GM12864 (cell line): ENCODE data around the gene ATP8A2.

ENCODE experiments used
- DNase-seq: peaks from one replicate; pipeline ENCODE4 v3.0.0-alpha.2; 2011; ENCODE audit warnings: low read depth
- H3K4me3 ChIP-seq: 2 replicates; pipeline ENCODE4 v1.5.1; 2011; ENCODE audit warnings: mild to moderate bottlenecking, low read depth, low read length, control low read depth
- TF ChIP-seq, protein P1 (sequence below): IDR thresholded peaks from 2 replicates; pipeline ENCODE4 v1.5.1; 2011; ENCODE audit warnings: low read depth, mild to moderate bottlenecking, moderate library complexity, low read length, control low read depth, inconsistent platforms; ENCODE audit errors: missing control alignments

ATP8A2 gene

DNA sequence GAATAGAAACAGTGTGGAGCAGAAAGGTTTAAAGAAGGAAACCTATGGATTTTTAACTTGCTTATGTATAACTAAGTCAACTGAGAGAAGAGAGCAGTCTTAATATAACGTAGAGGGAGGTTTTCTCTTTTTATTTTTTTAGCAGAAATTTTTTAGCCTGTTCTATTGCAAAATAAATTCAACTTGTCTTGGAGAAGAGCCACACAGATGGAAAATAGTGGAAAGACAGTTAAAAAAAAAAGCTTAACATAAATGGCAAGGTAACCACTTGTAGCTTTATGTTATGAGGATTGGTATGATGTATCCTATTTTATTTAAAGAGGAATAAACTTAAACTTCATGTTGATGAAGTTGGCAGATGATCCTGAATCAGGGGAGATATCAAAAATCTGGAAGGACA lies 367.6 kb downstream of the ATP8A2 start:
- DNase-seq = no peak
- no peak overlapping the region for H3K4me3 ChIP-seq
- TF ChIP-seq, protein P1, sequence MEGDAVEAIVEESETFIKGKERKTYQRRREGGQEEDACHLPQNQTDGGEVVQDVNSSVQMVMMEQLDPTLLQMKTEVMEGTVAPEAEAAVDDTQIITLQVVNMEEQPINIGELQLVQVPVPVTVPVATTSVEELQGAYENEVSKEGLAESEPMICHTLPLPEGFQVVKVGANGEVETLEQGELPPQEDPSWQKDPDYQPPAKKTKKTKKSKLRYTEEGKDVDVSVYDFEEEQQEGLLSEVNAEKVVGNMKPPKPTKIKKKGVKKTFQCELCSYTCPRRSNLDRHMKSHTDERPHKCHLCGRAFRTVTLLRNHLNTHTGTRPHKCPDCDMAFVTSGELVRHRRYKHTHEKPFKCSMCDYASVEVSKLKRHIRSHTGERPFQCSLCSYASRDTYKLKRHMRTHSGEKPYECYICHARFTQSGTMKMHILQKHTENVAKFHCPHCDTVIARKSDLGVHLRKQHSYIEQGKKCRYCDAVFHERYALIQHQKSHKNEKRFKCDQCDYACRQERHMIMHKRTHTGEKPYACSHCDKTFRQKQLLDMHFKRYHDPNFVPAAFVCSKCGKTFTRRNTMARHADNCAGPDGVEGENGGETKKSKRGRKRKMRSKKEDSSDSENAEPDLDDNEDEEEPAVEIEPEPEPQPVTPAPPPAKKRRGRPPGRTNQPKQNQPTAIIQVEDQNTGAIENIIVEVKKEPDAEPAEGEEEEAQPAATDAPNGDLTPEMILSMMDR = no peak

DNA sequence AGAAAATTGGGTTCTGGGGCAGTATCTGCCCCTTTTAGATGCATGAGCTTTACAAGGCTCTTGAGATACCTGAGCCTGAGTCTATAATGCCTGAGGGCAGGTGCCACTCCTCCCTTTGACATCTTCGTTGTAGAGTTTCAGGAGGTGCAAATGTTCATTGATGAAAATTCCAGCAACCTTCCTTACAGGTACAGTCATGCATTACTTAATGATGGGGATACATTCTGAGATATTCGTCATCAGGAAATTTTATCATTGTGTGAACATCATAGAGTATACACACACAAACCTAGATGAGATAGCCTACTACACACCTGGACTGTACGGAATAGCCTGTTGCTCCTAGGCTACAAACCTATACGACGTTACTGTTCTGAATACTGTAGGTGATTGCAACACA lies 370.0 kb downstream of the ATP8A2 start:
- H3K4me3 ChIP-seq = no peak overlapping the region
- TF ChIP-seq, protein P1 = no peak
- DNase-seq = no peak

DNA sequence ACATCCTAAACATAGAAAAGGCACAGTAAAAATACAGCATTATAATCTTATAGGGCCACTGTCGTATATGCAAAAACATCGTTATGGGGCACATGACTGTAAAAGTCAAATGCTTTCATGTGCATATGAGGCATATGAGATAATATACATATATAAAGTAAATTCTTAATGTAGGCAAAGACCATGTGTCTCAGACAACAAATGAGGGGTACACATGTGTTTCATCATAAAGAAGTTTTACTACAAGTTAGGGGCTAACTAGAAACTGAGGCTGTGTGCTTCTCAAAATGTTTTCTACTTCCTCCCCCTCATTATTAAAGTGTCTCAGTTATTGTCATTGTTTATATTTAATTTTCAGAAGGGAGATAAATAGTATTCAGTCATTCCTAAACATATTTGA lies 370.4 kb downstream of the ATP8A2 start:
- TF ChIP-seq, protein P1 = no peak
- DNase-seq = no peak
- no peak overlapping the region for H3K4me3 ChIP-seq

DNA sequence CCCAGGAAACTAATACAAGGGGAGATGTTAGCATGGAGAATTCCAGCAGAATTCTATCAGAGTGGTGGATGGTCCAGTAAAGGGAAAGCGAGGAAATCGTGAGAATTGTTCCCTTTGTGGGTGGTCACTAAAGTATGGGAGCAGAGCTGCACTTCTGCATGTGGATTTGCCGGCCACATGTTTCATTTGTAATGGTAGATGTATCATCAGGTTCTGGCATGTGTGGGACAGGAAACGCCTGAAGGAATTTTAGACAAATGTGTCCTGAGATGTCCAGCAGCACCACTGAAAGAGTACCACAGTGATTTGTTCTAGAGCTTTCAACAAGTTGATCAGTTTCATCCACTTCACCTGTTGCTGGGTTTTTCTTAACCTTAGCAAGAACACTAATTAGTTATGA lies 371.6 kb downstream of the ATP8A2 start:
- H3K4me3 ChIP-seq = no peak overlapping the region
- DNase-seq = no peak
- TF ChIP-seq, protein P1 = no peak

DNA sequence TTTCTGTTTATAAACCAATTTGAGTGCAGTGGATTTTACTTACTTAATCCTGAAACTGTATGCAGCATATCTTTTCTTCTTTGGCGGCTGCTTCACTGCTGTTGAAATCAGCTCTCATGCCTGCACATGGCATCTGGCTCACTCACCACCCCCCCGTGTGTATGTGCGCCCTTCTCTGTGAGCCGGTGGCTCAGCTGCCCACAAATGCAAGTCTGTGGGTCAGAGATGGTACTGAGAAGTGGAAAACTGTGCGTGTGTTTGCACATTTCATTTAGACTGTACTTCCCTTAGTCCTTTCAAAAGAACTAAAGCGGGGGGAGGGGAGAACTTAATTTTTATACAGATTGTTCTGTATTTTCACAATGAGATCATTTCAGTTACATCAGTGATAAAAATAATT lies 372.4 kb downstream of the ATP8A2 start:
- TF ChIP-seq, protein P1 = no peak
- DNase-seq = no peak
- no peak overlapping the region for H3K4me3 ChIP-seq

DNA sequence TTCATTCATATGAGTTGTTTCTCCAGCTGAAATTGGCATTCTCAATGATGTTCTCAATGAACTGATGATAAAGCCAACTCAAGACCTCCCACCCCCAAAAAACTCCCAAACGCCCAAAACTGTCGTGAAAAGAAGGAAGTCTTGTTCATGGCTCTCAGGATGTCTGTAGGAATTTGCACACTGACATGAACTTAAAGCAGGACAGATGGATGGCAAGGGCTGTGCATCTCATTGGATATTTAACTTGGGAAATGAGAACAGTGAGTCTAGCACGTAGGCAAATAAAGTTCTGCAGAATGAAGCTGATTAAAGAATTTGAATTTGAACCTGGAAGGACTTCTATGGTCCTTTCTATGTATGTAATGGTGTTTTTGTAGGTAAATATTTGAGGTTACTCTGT lies 374.4 kb downstream of the ATP8A2 start:
- TF ChIP-seq, protein P1 = no peak
- no peak for DNase-seq
- no peak overlapping the region for H3K4me3 ChIP-seq

DNA sequence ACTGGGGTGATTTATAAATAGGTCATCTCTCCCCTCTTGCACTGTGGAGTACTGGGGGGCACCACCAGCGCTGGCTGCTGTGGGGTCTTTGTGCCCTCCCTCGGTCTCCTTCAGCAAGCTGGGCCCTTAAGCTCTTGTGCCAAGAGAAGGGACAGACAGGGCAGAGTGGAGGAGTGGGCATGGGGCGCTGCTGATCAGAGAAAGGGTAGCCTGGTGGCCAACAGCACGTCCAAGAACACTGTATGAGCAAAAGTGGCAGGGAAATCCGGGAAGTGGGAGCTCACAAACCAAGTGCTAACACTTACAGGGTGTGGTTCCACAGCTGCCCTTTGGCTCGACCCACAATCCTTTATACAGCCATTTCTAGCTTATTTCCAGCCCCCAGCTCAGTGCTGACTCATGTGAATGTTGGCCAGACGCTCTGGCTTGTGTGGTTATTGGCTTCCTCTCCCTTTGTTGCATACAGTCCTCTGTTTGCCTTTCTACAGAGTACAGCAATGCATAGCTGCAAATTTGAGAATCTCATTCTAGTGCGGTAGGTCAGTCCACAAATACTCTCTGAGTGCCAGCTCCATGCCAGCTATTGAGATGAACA lies 381.3 kb downstream of the ATP8A2 start:
- DNase-seq = no peak
- H3K4me3 ChIP-seq = no peak overlapping the region
- TF ChIP-seq, protein P1 = no peak
